Naive B cell (primary cell): ENCODE results near the gene HCN2. TPM values are rescaled to one million over a fixed set of nuclear protein-coding genes. Genes with fewer than 3 reads are reported as not detected.
"Not testable (repeated sequence)": the region's sequence is repeated elsewhere in the genome, so short reads cannot be mapped to it uniquely, and the experiment has no call there.

Source experiments
- ATAC-seq, 2 donors: fragments of 150-1000 bp; cut with Tn5 transposase; 2 replicates each; pipeline ENCODE4 v1.10.0; 2021; ENCODE audit warnings: low read depth in 2 of 2, mild to moderate bottlenecking in 2 of 2, moderate library complexity in 2 of 2
- DNase-seq: peaks from one replicate; pipeline ENCODE4 v3.0.0; 2022
- H3K27ac Mint-ChIP-seq, 6 donors: one replicate each; pipeline ENCODE4 v1.8.0; 2020 to 2022; ENCODE audit warnings: mild to moderate bottlenecking in 6 of 6, mixed read lengths in 6 of 6, moderate library complexity in 5 of 6, inconsistent platforms in 2 of 6
- H3K27me3 Mint-ChIP-seq, 3 donors: one replicate each; pipeline ENCODE4 v1.8.0; 2021 to 2022; ENCODE audit warnings: mixed read lengths in 3 of 3, mild to moderate bottlenecking in 1 of 3
- H3K36me3 Mint-ChIP-seq, 2 donors: one replicate each; pipeline ENCODE4 v1.8.0; 2020 to 2022; ENCODE audit warnings: mixed read lengths in 2 of 2, inconsistent platforms in 1 of 2, mild to moderate bottlenecking in 1 of 2
- H3K4me1 Mint-ChIP-seq, 3 donors: one replicate each; pipeline ENCODE4 v1.8.0; 2020 to 2022; ENCODE audit warnings: mixed read lengths in 3 of 3, inconsistent platforms in 1 of 3, mild to moderate bottlenecking in 1 of 3, moderate library complexity in 1 of 3
- H3K4me3 Mint-ChIP-seq, 8 donors: one replicate each; pipeline ENCODE4 v1.8.0; 2020 to 2022; ENCODE audit warnings: mild to moderate bottlenecking in 8 of 8, mixed read lengths in 8 of 8, moderate library complexity in 8 of 8, inconsistent platforms in 2 of 8
- H3K9me3 Mint-ChIP-seq, 7 donors: one replicate each; pipeline ENCODE4 v1.8.0; 2020 to 2022; ENCODE audit warnings: mixed read lengths in 7 of 7, mild to moderate bottlenecking in 5 of 7, inconsistent platforms in 2 of 7, moderate library complexity in 1 of 7
- polyA plus RNA-seq, 6 donors: library from polyadenylated mRNA; unstranded; fragments of 300-500 nt; fragmentation: Illumina TruSeq; gene quantifications; one replicate each; pipeline ENCODE4 v1.2.3, GENCODE V29; 2021; ENCODE audit warnings: low read depth in 6 of 6

HCN2 gene
- polyA plus RNA-seq, 6 donors from 2014 or later, result not detected

DNA sequence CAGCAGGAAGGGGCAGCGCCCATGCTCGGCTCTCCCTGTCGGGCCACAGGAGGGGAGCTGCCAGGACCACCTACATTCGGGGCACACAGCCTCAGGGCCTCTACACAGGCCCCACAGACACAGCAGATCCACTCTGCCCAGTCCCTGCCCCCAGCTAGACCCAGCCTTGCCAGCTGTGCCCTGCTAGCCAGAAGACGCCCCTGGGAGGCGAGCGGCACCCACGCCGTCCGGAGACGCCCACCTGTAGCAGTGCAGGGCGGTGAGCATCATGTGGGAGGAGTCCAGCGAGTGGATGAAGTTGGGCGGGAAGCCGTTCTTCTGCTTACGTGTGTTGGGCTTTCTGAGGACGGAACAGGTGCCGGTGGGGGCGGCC lies 28.6 kb downstream of the HCN2 start:
- Mint-ChIP-seq H3K27me3 (peaks cover 4 to 8% (median 6%) of the 10 kb centered on the region in 3 donors), H3K4me1 (peaks cover 0 to 9% (median 0%) of the 10 kb centered on the region in 3 donors), H3K9me3 (no peaks in the 10 kb centered on the region), H3K4me3 (no peak overlapping the region), H3K27ac (peak overlapping the region in 2 of 6 donors; percentile 24 to 47), H3K36me3 (peaks cover 3 to 8% of the 10 kb centered on the region in 2 donors)
- DNase-seq (no peak), ATAC-seq (no peak)

DNA sequence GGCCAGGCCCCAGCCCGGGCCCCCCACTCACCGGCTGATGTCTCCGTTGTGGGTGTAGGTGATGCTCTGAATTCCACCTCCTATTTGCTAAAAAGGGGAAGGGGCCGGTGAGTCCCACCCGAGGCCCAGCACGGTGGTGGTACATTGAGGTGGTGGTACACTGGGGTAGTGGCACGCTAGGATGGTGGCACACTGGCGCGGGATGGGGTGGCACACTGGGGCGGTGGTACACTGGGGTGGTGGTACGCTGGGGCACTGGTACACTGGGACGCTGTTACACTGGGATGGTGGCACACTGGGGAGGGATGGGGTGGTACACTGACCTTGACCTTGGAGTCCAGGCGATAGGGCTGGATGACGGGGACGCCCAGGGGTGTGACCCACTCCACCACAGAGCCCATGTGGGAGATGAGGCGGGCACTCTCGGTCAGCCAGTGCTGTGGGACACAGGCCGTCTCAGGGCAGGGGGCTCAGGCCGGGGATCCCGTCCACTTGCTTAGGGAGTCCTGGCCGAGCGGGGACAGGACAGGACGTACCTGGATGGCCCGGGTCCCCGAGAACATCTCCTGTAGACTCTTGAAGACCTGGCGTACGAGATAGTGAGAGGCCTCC lies 29.1 kb downstream of the HCN2 start:
- peak overlapping the region in 1 of 6 donors; percentile 9 for H3K27ac Mint-ChIP-seq
- ATAC-seq, result no peak

DNA sequence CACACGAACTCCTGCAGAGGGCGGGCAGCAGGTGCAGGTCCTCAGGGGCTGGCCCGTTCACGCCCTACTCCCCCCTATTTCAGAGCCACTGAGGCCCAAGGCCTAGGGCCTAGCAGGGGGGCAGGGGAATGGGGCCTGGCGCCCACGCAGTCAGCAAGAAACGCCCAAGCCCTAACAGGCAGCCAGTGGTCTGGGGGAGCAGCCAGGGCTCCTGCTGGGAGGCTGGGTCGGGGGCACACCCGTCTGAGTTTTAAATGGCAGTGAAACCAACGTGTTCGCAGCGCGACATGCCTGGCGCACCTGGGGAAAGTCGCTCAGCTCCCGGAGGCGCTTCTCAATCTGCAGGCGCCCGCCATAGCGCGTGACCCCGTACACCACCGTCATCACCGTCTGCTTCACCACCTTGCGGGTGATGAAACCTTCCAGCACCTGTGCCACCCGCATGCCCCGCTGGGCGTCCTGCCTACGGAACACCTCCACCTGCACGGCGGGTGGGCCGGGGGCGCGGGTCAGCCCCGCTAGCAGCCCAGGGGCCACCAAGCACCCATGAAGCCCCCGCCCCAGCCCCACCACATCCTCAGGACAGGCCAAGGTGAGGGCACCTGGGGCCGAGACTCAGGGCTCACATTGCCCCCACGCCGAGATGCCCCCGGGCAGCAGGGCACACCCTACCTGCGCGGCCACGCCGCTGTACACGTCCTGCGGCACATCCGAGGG lies 29.8 kb downstream of the HCN2 start:
- H3K4me1 Mint-ChIP-seq, result peaks cover 0 to 8% (median 0%) of the 10 kb centered on the region in 3 donors
- H3K27me3 Mint-ChIP-seq, result peaks cover 3 to 4% (median 3%) of the 10 kb centered on the region in 3 donors
- H3K9me3 Mint-ChIP-seq, result no peaks in the 10 kb centered on the region
- no peak overlapping the region for H3K27ac Mint-ChIP-seq
- H3K4me3 Mint-ChIP-seq, result no peak overlapping the region
- DNase-seq, result no peak
- H3K36me3 Mint-ChIP-seq, result peaks cover 3 to 8% of the 10 kb centered on the region in 2 donors
- ATAC-seq, result no peak

More for the DNA sequence above, 29.1 kb downstream of the HCN2 start:
- Mint-ChIP-seq H3K4me1 (peaks cover 0 to 9% (median 0%) of the 10 kb centered on the region in 3 donors), H3K9me3 (no peaks in the 10 kb centered on the region), H3K36me3 (peaks cover 3 to 8% of the 10 kb centered on the region in 2 donors), H3K27me3 (peaks cover 4 to 8% (median 6%) of the 10 kb centered on the region in 3 donors), H3K4me3 (no peak overlapping the region)
- no peak for DNase-seq

DNA sequence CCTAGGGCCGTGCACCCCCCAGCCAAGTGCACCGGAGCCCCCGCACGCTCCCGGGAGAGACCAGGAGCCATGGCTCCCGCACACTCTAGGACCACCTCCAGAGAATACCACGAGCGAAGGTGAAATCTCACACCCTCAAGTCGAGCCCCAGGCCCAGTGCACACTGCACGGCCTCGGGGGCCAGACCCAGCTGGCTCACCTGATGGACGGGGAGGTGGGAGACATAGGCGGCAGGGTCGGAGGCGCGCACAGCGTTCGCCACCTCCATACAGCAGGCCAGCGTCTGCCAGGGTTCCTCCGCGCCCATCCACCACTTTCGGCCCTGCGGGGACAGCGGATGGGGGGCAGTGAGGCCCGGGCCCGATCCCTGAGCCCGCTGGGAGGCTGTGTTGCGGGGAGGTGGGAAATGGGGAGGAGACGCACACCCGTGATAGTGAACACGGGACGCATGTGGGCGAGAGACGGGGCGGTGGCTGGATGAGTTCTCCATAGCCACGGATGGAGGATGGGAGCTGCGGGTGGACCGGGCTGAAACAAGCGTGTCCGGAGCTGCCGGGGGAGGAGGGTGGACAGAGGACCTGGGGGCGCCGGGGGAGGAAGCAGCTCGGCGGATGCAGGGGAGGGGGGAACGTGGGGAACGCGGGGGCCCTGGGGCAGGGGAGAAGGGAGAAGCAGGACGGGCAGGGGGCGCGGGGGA lies 30.6 kb downstream of the HCN2 start:
- peaks cover 3 to 8% of the 10 kb centered on the region in 2 donors for H3K36me3 Mint-ChIP-seq
- H3K4me3 Mint-ChIP-seq, result no peak overlapping the region
- no peaks in the 10 kb centered on the region for H3K9me3 Mint-ChIP-seq
- peaks cover 0 to 4% (median 0%) of the 10 kb centered on the region in 3 donors for H3K27me3 Mint-ChIP-seq
- no peak for DNase-seq
- ATAC-seq, result no peak
- peaks cover 0 to 3% (median 0%) of the 10 kb centered on the region in 3 donors for H3K4me1 Mint-ChIP-seq
- H3K27ac Mint-ChIP-seq, result no peak overlapping the region

DNA sequence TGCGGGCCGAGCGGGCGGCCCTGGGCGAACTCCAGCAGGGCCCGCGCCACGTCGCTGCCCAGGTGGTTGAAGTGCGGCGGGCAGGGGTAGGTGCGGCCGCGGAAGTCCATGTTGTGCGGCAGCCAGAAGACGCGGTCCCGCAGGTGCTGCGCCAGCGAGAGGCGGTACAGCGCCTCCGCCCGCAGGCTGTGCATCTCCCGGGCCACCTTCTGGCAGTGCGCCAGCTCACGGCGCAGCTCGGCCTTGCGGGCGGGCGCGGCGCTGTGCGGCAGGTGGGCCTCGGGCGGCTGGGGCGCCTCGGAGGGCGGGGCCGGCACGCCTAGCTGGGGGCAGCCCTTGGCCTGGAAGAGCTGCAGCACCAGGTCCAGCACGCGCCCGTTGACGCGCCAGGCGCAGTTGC lies 31.5 kb downstream of the HCN2 start:
- H3K9me3 Mint-ChIP-seq, H3K36me3 Mint-ChIP-seq, H3K27ac Mint-ChIP-seq, H3K27me3 Mint-ChIP-seq, DNase-seq, H3K4me3 Mint-ChIP-seq, H3K4me1 Mint-ChIP-seq, ATAC-seq: not testable (repeated sequence)

DNA sequence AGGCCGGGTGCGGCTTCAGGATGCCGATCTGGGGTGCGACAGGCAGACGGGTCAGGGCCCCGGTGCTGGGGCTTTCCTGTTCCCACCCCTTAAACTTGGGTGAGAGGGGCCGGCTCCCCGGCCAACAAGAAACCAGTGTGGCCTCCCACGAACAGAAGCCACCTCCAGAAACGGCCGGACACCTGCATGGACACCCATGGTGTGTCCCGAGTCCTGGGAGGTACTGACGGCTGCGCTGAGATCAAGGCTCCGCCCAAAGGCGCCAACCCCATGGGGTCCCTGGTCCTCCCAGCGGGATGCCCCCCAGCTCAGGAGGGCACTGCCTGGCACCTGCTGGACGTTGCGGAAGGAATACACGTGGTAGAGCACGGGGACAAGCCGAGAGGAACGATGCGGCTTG lies 32.1 kb downstream of the HCN2 start:
- Mint-ChIP-seq H3K4me3 (no peak overlapping the region), H3K27ac (no peak overlapping the region), H3K36me3 (peaks cover 0 to 8% of the 10 kb centered on the region in 2 donors), H3K9me3 (no peaks in the 10 kb centered on the region), H3K4me1 (peaks cover 0 to under 1% (median 0%) of the 10 kb centered on the region in 3 donors), H3K27me3 (no peaks in the 10 kb centered on the region)
- DNase-seq (no peak), ATAC-seq (no peak)

DNA sequence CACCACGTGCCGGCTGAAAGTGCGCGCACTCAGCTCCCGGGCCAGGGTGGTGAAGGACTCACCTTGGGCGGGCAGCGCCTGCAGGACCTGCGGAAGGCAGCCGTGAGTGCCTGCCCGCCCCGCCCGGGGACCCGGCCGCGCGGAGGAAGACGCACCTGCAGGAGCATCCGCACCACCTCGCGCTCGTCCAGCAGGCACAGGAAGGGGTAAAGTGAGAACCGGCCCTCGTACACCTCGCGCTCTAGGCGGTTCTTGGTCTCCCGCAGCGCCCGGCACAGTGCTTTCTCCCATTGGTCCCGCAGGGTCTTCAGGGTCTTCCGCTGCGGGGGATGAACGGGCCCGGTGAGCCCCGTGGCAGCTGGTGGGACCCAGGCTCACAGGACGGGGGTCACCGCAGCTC lies 33.0 kb downstream of the HCN2 start:
- no peak overlapping the region for H3K27ac Mint-ChIP-seq
- H3K4me3 Mint-ChIP-seq, result no peak overlapping the region
- H3K4me1 Mint-ChIP-seq, result peaks cover 0 to 2% (median 0%) of the 10 kb centered on the region in 3 donors
- no peaks in the 10 kb centered on the region for H3K27me3 Mint-ChIP-seq
- peaks cover 0 to 8% of the 10 kb centered on the region in 2 donors for H3K36me3 Mint-ChIP-seq
- DNase-seq (no peak), ATAC-seq (no peak)
- no peaks in the 10 kb centered on the region for H3K9me3 Mint-ChIP-seq

DNA sequence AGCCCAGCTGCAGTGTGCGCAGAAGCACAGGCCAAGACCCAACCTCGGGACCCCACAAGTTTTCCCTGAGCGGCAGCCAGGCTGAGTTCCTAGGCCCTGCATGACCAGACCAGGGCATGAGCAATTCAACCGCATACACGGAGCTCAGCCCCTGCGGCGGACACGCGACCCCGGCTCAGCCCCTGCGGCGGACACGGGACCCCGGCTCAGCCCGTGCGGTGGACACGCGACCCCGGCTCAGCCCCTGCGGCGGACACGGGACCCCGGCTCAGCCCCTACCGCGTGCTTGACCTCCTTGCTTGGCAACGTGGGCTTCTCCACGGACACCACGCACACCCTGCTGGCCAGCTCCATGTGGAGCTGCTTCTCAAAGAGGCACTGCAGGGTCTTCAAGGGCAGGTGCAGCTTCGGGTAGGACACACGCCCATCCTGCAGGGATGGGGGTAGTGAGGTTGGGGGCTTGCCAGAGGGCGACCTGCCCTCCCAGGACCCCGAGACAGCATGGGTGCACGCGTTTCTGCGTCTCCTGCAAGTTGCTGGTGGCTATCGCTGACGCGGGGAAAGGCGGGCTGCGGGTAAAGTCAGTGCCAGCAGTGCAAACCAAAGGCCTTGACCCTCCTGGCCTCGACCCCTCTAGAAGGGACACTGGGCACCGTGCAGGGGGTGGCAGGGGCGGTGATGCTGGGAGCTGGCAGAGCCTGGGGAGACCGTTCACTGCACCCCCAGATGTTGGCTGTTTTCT lies 33.7 kb downstream of the HCN2 start:
- ATAC-seq, result no peak
- H3K4me1 Mint-ChIP-seq, result peaks cover 0 to 2% (median 2%) of the 10 kb centered on the region in 3 donors
- H3K4me3 Mint-ChIP-seq, result no peak overlapping the region
- H3K27ac Mint-ChIP-seq, result no peak overlapping the region
- H3K9me3 Mint-ChIP-seq, result no peaks in the 10 kb centered on the region
- H3K27me3 Mint-ChIP-seq, result no peaks in the 10 kb centered on the region
- peaks cover 0 to 7% of the 10 kb centered on the region in 2 donors for H3K36me3 Mint-ChIP-seq
- DNase-seq, result no peak

DNA sequence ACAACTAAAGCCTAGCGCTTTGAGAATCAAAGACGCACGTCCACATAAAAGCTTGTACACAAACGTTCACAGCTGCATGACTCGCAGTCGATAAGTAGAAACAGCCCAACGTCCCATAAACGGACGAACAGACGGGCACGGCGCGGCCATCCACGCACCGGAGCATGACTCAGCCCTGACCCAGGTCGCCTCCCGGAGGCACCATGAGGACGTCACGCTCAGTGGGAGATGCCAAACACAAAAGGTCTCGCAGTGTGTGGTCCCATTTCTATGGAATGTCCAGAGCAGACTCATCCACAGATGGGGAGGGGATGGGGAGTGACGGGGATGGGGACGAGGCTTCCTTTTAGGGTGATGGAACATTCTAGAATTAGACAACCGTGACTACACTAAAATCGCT lies 34.3 kb downstream of the HCN2 start:
- peaks cover 0 to under 1% of the 10 kb centered on the region in 2 donors for H3K36me3 Mint-ChIP-seq
- no peak overlapping the region for H3K4me3 Mint-ChIP-seq
- H3K27me3 Mint-ChIP-seq, result no peaks in the 10 kb centered on the region
- H3K9me3 Mint-ChIP-seq, result no peaks in the 10 kb centered on the region
- H3K27ac Mint-ChIP-seq, result peak overlapping the region in 1 of 6 donors; percentile 33
- ATAC-seq, result no peak
- DNase-seq, result no peak
- peaks cover 0 to 8% (median 5%) of the 10 kb centered on the region in 3 donors for H3K4me1 Mint-ChIP-seq

DNA sequence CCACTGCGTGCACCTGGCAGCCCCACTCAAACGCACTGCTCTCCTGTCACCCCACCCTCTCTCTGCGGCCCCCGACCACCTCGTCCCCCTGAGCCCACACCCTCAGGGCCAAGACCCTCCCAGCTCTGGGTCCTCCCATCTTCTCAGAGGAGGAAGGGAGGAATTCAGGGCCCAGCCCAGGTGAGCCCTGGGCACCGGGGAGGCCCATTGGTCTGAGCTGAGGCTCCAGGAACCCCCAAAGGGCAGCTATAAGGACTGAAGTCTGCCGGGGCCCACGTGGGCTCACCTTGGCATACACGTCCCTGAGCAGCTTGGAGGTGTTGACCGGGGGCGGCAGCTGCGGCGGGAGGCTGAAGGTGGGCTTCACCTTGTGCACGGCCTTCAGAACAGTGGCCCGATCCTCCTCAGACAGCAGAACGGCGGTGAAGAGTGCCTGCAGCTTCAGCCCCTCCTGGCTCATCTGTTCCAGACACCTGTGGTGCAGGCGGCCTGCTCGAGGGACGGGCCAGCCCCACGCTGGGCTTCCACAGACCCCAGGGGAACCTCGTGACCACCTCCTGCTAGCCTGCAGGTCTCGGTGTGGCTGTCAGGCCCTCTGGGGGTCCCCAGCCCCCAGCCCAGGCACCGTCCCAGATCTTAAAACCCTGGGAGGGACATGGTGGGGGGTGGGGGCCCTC lies 34.9 kb downstream of the HCN2 start:
- no peak for ATAC-seq
- no peaks in the 10 kb centered on the region for H3K9me3 Mint-ChIP-seq
- no peaks in the 10 kb centered on the region for H3K36me3 Mint-ChIP-seq
- H3K4me3 Mint-ChIP-seq, result no peak overlapping the region
- no peaks in the 10 kb centered on the region for H3K27me3 Mint-ChIP-seq
- no peak overlapping the region for H3K27ac Mint-ChIP-seq
- peaks cover 0 to 10% (median 7%) of the 10 kb centered on the region in 3 donors for H3K4me1 Mint-ChIP-seq
- DNase-seq, result no peak

DNA sequence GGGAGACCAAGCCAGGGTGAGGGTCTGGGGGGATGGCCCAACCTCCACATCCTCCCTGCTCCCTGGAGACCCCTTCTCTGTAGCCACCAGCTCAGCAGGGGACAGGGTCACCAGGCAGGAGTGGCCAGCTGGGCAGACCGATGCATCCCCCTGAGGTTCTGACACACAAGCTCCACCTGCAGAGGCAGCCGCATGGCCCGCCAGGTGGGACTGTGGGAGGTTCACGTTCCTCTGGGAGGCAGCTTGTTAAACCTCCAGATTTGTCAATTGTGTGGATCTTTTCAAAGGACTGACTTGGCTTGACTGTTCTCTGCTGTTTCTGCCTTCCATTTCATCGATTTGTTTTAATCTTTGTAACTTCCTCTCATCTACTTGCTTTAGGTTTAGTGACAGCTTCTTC lies 35.6 kb downstream of the HCN2 start:
- H3K27me3 Mint-ChIP-seq, result no peaks in the 10 kb centered on the region
- no peaks in the 10 kb centered on the region for H3K9me3 Mint-ChIP-seq
- H3K4me1 Mint-ChIP-seq, result peaks cover 2 to 11% (median 10%) of the 10 kb centered on the region in 3 donors
- no peak overlapping the region for H3K27ac Mint-ChIP-seq
- no peak for ATAC-seq
- H3K36me3 Mint-ChIP-seq, result peaks cover 0 to 3% of the 10 kb centered on the region in 2 donors
- no peak overlapping the region for H3K4me3 Mint-ChIP-seq
- DNase-seq, result no peak

DNA sequence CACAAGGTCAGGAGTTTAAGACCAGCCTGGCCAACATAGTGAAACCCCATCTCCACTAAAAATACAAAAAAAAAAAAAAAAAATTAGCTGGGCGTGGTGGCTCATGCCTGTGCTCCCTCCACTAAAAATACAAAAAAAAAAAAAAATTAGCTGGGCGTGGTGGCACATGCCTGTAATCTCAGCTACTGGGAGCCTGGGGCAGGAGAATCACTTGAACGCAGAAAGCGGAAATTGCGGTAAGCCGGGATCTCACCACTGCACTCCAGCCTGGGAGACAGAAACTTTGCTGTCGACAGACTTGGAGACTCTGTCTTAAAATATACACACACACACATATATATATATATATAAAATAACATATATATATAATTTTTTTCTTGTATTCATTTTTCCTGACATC lies 36.9 kb downstream of the HCN2 start:
- ATAC-seq, H3K27me3 Mint-ChIP-seq, H3K4me3 Mint-ChIP-seq, DNase-seq, H3K27ac Mint-ChIP-seq, H3K36me3 Mint-ChIP-seq, H3K9me3 Mint-ChIP-seq: not testable (repeated sequence)
- peaks cover 6 to 20% (median 20%) of the 10 kb centered on the region in 3 donors for H3K4me1 Mint-ChIP-seq

DNA sequence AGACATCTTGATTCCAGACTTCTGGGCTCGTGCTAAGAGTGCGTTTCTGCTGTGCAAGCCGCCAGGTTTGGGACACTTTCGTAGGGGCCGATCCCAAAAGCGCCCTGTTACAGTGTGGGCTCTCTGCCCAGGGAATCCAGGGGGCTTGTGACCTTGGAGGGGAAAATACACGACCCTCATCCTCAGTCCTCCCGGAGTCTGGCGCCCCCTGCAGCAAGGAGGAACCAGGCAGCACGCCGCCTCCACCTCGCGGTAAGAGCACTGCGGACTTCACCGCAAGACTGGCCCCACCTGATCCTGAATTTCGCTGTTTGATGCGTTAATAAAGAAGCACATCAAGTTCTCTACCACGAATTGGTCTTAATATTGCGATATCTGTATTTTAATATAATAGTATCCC lies 38.5 kb downstream of the HCN2 start:
- Mint-ChIP-seq H3K9me3 (no peaks in the 10 kb centered on the region), H3K27ac (no peak overlapping the region), H3K27me3 (no peaks in the 10 kb centered on the region), H3K4me1 (peaks cover 6 to 30% (median 29%) of the 10 kb centered on the region in 3 donors), H3K36me3 (peaks cover 0 to 9% of the 10 kb centered on the region in 2 donors), H3K4me3 (peak overlapping the region in 2 of 8 donors; percentile 49 to 68)
- no peak for ATAC-seq
- no peak for DNase-seq
